ENCODE results near the gene BOK. TPM values are rescaled to one million over a fixed set of nuclear protein-coding genes. Genes with fewer than 3 reads are reported as not detected.

The BOK gene
- total RNA-seq, 1 donor from 2014 or later, result 56.4 TPM

- Histone ChIP-seq H3K9me3 (no peaks in the 10 kb centered on the region), H3K27ac (no peak overlapping the region), H3K27me3 (no peaks in the 10 kb centered on the region), H3K4me3 (peak overlapping the region; percentile 45), H3K36me3 (no peaks in the 10 kb centered on the region), H3K4me1 (peaks cover 9% of the 10 kb centered on the region)
- intact Hi-C loops (cut with DNase I), result no loop called here
- TF ChIP-seq CTCF (IDR thresholded peaks at IDR 0.05), result no peak
- ATAC-seq (peak; percentile 57), DNase-seq (no peak)
Observed at GRCh38 chr2:241616168-241617125, 57.9 kb downstream of the BOK start.

- Histone ChIP-seq H3K27ac (peak overlapping the region; percentile 71), H3K4me3 (peak overlapping the region; percentile 45), H3K9me3 (no peaks in the 10 kb centered on the region), H3K4me1 (peaks cover 9% of the 10 kb centered on the region), H3K36me3 (no peaks in the 10 kb centered on the region), H3K27me3 (no peaks in the 10 kb centered on the region)
- ATAC-seq (peak; percentile 69), DNase-seq (no peak)
- intact Hi-C loops (cut with DNase I), result no loop called here
- TF ChIP-seq CTCF (IDR thresholded peaks at IDR 0.05), result no peak
Observed at GRCh38 chr2:241617431-241618154, 59.0 kb downstream of the BOK start.

- Histone ChIP-seq H3K27ac (peak overlapping the region; percentile 71), H3K4me1 (peaks cover 9% of the 10 kb centered on the region), H3K9me3 (no peaks in the 10 kb centered on the region), H3K27me3 (no peaks in the 10 kb centered on the region), H3K36me3 (no peaks in the 10 kb centered on the region), H3K4me3 (no peak overlapping the region)
- DNase-seq (no peak), ATAC-seq (no peak)
- intact Hi-C loops (cut with DNase I), result no loop called here
- no peak for TF ChIP-seq CTCF (IDR thresholded peaks at IDR 0.05)
Observed at GRCh38 chr2:241618296-241618805, 59.8 kb downstream of the BOK start.

GRCh38 chr2:241618829-241619228, 60.3 kb downstream of the BOK start:
- ATAC-seq (no peak), DNase-seq (no peak)
- intact Hi-C loops (cut with DNase I), result no loop called here
- no peaks in the 10 kb centered on the region for H3K36me3 ChIP-seq
- H3K27ac ChIP-seq, result no peak overlapping the region
- no peaks in the 10 kb centered on the region for H3K9me3 ChIP-seq
- no peak for TF ChIP-seq CTCF (IDR thresholded peaks at IDR 0.05)
- no peak overlapping the region for H3K4me3 ChIP-seq
- peaks cover 9% of the 10 kb centered on the region for H3K4me1 ChIP-seq
- no peaks in the 10 kb centered on the region for H3K27me3 ChIP-seq

GRCh38 chr2:241619597-241620418, 61.3 kb downstream of the BOK start:
- intact Hi-C loops (cut with DNase I), result no loop called here
- no peak for ATAC-seq

More at GRCh38 chr2:241619597-241620418, 61.3 kb downstream of the BOK start:
- no peak overlapping the region for H3K27ac ChIP-seq
- DNase-seq, result no peak
- no peaks in the 10 kb centered on the region for H3K36me3 ChIP-seq
- no peak for TF ChIP-seq CTCF (IDR thresholded peaks at IDR 0.05)
- no peaks in the 10 kb centered on the region for H3K27me3 ChIP-seq
- H3K9me3 ChIP-seq, result no peaks in the 10 kb centered on the region
- no peak overlapping the region for H3K4me3 ChIP-seq
- peaks cover 9% of the 10 kb centered on the region for H3K4me1 ChIP-seq

Data from upper lobe of right lung (tissue), 1 donor.